ENCODE results near the gene SLC1A1.

DNA sequence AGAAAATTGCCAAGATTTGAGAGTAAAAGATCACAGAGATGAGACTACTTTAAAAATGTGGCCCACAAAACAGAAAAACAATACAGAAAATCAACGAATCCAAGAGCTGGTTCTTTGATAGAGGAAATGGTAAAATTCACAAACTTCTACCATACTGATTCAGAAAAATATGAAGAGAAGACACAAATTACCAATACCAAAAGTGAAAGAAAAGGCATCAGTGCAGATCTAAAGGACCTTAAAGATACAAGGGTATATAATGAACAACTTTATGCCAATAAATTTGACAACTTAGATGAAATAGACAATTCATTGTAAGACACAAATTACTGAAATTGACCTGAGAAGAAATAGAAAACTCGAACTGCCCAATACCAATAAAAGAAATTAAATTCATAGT is 24.4 kb upstream of the SLC1A1 start:
- TF ChIP-seq, protein P1, sequence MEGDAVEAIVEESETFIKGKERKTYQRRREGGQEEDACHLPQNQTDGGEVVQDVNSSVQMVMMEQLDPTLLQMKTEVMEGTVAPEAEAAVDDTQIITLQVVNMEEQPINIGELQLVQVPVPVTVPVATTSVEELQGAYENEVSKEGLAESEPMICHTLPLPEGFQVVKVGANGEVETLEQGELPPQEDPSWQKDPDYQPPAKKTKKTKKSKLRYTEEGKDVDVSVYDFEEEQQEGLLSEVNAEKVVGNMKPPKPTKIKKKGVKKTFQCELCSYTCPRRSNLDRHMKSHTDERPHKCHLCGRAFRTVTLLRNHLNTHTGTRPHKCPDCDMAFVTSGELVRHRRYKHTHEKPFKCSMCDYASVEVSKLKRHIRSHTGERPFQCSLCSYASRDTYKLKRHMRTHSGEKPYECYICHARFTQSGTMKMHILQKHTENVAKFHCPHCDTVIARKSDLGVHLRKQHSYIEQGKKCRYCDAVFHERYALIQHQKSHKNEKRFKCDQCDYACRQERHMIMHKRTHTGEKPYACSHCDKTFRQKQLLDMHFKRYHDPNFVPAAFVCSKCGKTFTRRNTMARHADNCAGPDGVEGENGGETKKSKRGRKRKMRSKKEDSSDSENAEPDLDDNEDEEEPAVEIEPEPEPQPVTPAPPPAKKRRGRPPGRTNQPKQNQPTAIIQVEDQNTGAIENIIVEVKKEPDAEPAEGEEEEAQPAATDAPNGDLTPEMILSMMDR (IDR thresholded peaks at IDR 0.05) = no peak
- no peak for TF ChIP-seq POLR2A (IDR thresholded peaks at IDR 0.05)
